AG20443 (cell line): ENCODE results near the gene TBL3.
A peak's percentile ranks its signal among the peaks of the same experiment; 100 is the strongest.
"Not testable (repeated sequence)": the region's sequence is repeated elsewhere in the genome, so short reads cannot be mapped to it uniquely, and the experiment has no call there.

Source experiments
- DNase-seq: peaks from one replicate; pipeline ENCODE4 v3.0.0; 2012; ENCODE audit warnings: low spot score, mixed read lengths

TBL3 gene

DNA sequence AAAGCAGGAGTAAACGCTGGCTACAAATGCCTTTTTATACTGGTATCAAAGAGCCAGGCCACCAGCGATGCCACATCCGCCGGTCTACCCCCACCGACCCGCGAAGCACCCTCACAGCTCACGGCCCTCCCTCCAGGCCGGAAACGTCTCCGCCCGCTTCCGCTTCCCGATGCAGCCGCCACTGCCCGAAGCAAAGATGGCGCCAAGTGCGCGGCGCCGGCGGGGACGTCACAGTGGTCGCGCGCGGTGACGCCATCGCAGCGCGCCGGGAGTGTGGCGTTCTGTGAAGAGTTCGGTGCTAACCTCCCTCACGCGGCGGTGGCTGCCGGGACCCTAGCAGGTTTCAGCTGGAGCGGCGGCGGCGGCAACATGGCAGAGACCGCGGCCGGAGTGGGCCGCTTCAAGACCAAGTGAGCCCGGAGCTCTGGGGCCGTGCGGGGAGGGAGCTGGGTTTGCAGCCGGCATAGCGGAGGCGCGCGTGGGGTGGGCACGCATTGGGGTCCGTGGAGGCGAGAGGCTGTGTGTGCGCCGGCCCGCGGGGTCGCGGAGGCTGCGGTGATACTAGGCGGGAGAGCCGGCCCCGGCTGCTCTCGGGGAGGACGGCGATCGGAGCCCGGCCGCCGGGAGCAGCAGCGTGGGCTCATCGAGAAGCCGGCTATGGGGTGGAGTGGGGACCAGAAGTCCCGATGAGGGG lies at the start of gene TBL3:
Gene TBL3 (plus strand): TSS at position 258 of the 694 bp plus-strand sequence. CDS start 112 bp downstream, at position 370.
- DNase-seq: peak; percentile 95

GRCh38 chr16:1922357-1922756 lies 49.5 kb upstream of the TBL3 start:
- no peak for DNase-seq

- DNase-seq: peak; percentile 66
These were observed 48.4 kb upstream of the TBL3 start for GRCh38 chr16:1923299-1924034.

- no peak for DNase-seq
These were observed 47.8 kb upstream of the TBL3 start for GRCh38 chr16:1924095-1924494.

DNA sequence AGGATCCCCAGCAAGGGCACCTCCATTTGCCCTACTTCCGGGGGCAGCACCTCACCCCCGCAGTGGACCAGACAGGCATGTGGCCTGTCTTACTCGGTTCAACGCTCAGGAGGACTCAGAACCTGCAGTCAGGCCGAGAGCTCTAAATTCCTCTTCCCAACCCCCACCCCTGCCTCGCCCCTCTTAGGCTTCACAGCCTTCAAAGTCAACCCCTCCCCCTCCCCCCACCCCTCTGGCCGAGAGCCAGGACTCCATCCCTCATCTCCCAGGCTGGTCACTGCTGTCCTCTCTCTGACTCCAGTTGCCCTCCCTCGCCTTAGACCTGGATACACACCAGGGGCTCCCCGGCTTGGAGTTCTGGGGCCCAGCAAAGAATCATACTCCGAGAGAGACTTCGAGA lies 45.6 kb upstream of the TBL3 start:
- DNase-seq: no peak

DNA sequence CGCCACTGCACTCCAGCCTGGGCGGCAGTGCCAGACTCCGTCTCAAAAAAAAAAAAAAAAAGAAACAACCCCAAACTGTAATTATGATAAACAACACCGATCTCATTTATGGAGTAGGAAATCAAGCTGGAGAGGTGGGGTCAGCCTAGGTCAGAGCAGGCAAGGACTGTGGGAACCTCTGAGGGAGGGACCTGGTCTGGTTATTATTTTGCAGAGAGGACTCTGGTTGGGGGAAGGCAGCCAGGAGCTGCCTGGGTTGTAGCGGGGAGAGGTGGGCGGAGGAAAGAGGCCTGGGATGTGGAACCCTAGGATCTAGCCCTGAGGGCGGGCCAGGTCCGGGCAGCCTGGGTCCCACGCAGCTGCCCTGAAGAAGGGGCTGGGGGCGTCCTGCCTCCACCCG lies 42.7 kb upstream of the TBL3 start:
- DNase-seq: peak; percentile 68

DNA sequence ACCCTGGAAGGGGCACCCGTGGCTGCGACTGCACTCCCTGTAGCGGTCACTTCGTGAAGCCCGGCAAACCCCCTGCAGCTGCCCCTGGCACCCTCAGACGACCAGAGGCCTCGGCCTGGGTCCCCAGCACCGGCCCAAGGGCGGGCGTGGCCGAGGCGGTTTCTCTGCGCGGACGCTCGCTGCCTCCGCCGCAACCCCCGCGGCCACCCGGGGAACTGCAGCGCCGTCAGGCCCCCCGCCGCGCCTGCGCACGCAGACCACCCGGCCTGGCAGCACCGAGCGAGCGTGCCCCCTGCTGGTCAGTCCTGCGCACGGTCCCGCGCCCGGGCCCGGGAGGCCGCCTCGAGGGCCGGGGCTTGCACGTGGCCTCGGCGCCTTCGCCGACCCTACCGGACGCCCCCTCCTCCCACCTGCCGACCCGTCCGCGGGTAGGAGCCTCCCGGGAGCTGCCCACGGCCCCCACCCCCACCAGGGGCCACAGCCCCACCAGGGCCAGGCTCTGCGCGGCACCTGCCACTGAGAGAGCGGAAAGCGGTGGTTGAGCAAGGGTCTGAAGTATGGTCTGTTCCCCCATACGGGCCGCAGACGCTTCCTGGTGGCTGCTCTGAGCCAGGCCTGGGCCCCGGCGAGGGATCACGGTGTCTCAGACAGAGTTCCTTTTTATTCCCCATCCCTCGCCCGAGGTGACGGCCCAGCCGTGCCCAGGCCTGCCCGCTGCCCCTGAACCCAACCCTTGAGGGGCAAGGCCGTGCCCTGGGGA lies 42.1 kb upstream of the TBL3 start:
- DNase-seq: peak; percentile 100

GRCh38 chr16:1930338-1930720 lies 41.5 kb upstream of the TBL3 start:
- no peak for DNase-seq

DNA sequence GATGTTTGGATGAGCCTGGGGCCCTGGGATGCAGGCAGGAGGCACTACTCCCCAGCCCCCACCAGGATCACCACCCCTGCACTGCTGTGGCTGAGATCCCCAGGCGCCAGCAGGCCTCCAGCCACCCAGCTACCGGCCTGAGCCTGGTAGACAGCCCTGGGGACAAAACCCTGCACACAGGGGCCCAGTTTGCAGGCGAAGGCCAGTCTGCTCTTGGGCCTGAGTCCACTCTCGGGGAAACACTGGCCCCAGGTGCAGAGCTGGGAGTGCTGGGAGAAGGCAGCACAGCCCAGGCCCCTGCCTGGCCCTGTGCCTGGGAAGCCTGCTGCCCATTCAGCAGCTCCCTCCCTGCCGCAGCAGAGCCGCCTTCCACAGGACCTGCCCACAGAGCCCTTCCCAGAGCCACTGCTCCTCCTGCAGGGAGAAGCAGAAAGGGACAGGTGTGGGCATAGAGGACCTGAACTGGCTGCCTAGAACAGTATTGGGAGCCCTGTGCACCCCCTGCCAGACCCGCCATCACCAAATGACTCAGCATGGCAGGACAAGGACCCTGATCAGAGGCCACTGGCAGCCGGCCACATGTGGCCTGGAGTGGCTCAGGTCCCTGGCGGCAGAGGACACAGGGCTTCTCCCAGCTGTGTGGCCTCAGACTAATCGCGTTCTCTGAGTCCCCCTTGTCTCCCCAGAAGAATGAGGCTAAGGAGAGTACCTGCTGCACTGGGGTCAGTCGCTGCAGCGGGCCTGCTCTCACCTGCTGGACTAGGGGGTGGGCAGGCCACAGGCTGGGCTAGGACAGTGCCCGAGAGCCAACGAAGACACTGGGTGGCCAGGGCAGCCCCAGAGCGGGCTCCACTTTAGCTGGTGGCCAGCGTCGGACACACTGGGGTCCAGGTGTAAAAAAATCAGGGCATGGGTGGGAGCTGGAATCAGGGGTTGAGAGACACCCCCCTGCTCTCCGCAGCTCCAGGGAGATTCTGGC lies 39.5 kb upstream of the TBL3 start:
- DNase-seq: no peak

- DNase-seq: no peak
These were observed 38.7 kb upstream of the TBL3 start for GRCh38 chr16:1933097-1933661.

DNA sequence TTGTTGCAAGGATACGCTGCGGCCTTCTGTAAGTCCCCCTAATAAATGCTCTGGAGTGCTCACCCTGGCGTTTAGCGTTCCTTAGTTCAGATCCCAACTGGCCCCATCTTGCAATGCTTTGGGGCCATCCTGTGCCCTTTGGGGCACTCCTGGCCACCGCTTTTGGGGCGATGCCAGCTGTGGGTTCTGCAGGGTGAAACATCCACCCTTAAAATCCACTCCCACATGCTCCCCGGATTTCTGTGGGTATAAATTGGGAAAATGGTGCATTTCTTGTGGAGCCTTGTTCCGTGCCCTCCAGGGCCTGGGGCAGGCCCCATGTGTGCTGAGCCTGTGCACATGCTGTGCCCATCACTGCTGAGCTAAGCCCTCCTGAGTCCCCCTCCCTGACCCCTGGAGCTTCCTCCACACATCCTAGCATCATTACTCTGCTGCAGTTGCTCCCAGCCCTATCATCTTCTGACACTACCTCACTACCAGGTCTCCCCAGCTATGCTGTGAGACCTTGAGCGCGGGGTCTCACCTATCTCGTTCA lies 34.8 kb upstream of the TBL3 start:
- DNase-seq: no peak

DNA sequence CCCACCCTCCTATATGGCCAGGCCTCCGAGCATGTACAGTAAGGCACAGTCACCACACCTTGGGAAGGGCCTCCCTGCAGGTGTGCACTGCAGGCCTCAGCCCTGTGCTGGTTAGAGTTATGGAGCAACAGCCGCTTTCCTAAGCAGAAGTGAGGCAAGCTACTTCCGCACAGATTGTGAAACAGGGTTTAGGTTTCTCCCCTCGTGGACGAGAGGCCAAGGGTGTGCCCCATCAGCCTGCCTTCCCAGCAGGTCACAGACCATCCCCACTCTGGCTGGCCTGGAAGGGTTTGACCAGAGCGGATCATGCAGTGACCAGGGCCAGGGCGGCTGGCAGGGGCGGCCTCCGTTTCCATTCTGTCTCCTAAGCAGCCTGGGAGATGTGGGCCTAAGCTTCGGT lies 33.5 kb upstream of the TBL3 start:
- no peak for DNase-seq

GRCh38 chr16:1938910-1939309 lies 32.9 kb upstream of the TBL3 start:
- DNase-seq: no peak

DNA sequence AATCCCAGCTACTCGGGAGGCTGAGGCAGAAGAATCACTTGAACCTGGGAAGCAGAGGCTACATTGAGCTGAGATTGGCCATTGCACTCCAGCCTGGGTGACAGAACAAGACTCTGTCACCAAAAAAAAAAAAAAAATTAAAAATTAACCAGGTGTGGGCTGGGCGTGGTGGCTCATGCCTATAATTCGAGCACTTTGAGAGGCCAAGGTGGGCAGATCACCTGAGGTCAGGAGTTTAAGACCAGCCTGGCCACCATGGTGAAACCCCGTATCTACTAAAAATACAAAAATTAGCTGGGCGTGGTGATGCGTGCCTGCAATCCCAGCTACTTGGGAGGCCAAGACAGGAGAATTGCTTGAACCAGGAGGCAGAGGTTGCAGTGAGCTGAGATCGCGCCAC lies 32.0 kb upstream of the TBL3 start:
- not testable (repeated sequence) for DNase-seq

GRCh38 chr16:1940273-1941161 lies 31.3 kb upstream of the TBL3 start:
- no peak for DNase-seq

GRCh38 chr16:1941162-1942046 lies 30.4 kb upstream of the TBL3 start:
- no peak for DNase-seq

DNA sequence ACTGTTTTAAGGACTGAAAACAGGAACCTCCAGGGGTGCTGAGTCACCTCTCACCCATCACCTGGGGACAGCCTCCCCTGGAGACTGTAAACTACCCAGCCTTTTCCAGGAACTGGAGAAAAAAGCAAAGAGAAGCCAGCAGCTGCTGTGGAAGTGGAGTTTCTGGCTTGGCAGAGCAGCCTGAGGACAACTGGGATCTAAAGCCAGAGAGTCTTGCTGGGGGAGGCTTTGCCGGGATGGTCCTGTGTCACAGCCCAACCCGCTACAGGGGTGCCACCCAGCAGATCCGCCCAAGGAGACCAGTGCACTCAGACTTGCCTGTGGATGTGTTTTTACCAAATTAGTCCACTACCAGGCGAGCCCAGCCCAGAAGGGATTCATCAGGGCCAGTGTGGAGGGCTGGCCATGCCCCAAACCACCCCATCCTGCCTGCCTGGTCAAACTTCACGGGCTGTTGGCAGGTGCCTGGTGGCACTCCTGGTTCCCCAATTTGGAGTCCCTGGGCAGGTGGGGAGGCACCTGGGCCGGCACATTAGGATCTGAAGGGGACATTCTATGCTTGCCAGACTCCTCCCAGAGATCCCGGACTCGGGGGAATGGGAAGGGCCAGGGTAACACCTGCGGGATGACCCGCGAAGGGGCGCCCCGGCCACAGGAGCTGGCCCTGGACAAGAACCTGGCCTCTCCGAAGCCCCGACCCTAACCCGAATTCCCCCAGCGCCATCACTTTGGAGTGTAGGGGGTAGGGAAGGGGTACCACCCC lies 29.6 kb upstream of the TBL3 start:
- DNase-seq: peak; percentile 44
